Inflammatory macrophage treated with lipopolysaccharide for 1 hour (primary cell): ENCODE data around the gene DDB1.

Experiments used
- DNase-seq, 2 donors: peaks; one replicate each; pipeline ENCODE4 v3.0.0-alpha.2; 2020 to 2022

DDB1 gene

DNA sequence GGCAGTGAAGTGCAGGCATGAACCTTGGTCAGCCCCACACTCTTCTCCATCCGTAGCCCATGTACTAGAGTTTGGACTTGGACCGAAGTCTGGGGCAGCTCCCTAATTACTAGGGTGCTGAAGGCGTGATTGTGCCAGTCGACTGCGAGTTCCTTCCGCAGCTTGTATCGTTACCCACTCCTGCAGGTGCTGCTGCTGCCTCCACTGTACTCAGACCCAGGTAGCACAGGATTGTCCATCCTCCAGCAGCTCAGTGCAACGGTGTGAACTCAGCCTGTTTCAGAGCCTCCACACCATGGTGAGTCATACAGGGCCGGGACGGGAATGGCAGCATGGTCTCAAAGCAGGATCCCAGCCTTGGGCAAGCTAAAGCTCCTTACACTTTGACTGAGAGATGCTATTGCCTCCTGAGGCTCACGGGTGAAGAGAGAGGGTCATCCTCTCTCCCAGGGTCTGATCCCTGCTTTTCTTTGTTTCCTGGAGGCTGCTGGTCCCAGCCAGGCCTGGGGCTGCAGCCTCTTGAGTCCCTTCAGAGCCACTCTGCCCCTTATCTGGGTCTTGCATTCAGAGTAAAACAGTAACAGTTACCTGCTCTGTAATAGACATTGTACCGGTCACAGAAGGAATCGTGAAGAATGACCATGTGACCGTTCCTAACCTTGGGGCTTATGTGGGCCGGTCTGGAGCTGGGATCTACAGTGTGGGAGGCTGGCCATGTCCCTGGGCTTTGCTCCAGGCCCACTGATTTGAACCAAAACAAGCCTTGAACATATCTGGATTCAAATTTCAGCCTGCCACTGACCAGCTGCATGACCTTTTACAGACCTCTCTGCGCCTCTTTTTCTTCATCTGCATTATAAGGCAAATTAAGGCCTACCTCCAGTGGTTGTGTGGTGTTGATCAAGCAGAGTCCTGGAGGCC is 1.8 kb upstream of the DDB1 start:
- no peak for DNase-seq

DNA sequence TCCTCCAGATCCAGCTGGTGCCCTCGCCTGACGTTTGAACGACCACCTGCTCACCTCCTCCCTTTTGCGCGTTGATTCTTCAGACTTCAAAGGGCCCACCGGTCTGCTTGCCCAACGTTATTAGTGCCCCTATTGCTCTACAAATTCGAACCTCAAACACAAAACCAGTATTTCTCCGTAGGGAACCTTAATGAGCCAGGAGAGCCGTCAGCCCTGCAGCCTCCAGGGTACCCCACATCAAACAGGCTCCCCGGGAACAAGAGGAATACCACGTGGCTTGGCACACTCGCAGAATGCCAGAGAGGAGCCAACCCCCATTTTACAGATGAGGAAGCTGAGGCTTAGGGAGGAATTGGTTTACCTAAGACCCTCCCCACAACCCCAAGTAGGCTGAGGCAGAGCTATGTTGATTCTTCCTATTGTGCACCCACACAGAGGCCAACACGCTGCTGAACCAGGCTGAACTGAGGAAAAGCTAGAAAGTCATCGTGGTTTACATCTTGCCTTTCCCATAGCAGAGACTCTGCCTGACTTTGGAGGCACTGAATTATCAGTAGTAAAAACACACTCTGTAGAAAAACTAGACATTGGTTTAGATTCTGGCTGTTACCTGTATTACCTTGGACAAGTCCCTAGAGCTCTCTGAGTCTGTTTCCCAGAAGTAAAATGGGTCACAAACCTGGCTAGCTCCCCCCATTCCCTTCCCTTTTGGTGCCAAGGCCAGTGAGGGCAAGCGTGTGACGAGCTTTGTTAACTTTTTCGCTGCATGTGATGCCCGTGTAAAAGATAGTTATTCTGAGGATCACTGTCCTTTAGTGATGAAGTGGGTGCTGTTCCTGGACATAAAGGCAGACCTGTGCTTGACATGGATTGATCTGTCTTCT is 887 bp upstream of the DDB1 start:
- no peak for DNase-seq

DNA sequence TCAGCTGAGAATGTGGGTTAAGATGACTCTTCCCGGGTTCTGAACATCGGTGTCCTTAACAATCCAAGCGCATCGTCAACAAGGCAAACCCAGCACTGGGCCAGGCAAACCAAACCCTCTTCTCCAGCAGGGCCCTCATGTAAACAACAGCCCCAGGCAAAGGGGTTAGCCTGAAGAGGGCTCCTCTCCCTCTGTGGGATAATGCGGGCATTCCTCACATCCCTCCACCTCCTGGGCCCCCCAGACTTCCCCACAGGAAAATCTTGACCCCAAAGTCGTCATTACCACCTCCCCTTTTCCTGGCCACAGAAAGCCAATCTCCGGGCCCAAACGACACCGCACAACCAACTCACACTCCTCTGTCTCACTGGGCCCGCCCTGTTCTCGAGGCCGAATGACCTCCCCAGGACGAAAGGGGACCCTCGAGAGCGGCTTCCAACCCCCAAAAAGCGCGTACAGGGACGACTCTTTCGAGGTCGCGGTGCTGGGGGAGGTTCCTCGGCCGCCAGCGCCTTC is 566 bp downstream of the DDB1 start:
- DNase-seq = peak in 1 of 2 donors; percentile 11

DNA sequence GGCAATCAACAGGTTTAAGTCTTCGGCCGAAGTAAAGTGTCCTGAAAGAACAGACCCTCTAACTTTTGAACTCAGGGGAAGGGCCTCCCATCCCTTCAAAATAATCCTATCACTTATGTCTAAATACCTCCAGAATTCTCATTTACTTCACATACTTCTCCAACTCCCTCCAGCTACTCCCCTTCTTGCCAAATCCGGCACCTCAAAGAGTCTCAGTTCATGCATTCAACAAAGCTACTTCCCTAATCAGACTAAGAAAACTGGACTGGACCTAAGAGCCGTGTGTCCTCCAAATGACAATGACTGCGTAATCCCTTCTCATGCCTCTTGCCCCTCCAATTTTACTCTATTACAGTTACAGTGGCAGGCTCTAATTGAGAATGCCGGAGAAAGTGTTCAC is 1.3 kb downstream of the DDB1 start:
- peak; percentile 46 to 47 for DNase-seq

DNA sequence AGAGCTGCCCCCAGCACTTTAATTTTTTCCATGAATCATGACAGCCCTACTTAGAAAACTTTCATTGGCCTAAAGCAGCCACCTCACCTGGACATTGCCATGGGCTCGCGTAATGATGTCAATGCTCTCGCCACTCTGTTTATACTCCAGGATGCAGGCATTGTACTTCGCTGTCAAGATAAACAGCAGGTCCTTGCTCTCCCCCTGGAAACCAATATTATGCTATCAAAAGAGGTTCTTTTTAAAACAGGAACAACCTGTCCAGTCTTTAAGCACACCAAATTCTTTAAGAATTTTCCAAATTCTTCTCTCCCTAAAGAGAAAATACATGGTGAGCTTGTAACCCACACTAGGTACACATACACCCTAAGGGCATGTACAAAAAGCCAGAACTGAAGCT is 3.0 kb downstream of the DDB1 start:
- DNase-seq = no peak

DNA sequence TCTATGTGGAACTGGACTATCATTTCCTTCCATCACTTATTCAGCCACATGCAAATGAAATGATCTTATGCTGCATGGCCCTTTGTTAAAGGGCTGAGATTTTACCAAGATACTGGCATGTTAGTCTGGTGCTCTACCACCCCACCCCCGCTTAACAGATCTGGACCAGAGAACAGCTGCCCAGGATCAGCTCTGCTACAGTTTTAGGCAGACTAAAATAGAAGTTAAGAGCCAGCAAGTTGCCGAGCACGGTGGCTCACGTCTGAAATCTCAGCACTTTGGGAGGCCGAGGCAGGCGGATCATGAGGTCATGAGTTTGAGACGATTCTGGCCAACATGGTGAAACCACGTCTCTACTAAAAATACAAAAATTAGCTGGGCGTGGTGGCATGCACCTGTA is 4.6 kb downstream of the DDB1 start:
- DNase-seq = no peak

DNA sequence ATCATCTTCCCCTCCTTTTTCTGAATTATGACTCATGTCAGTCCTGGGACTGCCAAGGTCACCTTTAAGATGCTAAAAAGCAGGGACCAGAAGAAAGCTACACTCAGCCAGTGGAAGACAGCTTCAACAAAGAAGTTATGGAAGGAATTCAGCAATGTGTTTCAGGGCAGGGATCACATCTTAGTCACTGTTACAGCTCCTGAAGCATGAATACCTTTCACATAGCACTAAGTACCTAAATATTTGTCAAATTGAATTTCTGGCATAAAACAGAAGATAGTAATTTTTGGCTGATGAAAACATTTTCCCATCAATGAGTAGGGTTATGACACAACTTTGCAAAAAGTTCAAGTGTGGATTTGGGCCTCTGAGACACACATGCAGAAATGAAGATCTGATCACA is 5.2 kb downstream of the DDB1 start:
- DNase-seq = no peak

DNA sequence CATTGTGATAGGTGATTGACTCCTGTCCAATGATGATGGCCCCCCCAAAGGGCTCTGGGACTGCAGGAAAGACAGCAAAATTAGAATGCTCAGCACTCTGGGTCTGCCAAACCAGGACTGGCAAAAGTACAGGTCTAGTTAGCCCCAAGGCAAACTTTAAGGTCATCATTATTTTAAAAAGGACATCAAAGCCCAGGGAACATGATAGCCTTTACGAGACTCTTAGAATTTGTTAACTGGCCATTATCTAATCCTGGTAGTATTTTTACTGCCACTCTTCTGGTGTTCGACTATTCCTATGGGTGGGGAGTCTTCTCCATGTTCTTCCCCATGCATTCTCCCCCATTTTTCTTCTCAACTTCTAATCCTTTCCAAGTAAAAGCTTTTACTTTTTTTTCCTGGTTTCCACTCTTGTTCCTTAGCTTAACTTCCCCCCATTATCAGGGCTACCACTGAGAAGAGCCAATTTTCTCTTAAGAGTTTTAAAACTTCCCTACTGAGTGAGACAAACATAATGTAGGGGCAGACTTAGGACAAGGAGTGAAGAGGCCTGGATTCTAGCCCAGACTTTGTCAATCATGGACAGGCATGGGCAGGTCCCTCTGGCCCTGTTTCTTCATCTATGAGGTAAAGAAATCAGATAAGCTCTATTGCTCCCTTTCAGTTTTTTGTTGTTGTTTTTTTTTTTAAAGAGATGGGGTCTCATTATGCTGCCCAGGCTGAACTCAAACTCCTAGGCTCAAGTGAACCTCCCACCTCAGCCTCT is 7.1 kb downstream of the DDB1 start:
- no peak for DNase-seq

DNA sequence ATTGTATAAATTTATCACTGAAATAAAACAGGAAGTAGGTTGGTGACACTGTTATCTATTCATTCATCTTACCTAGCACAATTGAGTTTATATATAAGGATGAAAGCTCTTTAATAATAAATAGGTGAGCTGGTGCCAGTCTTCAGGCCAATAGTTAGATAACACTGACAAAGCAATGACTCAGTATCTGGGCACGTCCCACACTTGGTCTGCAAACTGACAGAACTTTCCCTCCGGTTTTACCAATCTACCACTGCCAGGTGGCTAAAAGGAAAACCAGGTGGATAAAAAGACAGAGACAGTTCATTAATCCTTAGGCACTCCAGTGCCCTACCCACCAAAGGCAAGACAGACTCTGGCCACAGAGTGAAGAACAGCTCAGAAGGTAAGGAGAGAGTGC is 17.6 kb downstream of the DDB1 start:
- DNase-seq = no peak

DNA sequence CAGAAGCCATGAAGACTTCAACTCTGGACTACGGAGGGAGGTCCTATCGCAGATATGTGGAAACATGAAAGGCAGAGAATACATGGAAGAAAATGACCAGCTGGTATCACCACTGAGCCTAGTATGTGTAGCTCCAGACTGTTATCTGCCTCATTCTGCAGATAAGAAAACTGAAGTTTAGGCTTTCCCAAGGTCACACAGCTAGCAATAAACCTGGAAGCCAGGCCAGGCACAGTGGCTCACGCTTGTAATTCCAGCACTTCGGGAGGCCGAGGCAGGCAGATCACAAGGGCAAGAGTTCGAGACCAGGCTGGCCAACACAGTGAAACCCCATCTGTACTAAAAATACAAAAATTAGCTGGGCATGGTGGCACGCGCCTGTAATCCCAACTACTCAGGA is 22.2 kb downstream of the DDB1 start:
- no peak for DNase-seq

DNA sequence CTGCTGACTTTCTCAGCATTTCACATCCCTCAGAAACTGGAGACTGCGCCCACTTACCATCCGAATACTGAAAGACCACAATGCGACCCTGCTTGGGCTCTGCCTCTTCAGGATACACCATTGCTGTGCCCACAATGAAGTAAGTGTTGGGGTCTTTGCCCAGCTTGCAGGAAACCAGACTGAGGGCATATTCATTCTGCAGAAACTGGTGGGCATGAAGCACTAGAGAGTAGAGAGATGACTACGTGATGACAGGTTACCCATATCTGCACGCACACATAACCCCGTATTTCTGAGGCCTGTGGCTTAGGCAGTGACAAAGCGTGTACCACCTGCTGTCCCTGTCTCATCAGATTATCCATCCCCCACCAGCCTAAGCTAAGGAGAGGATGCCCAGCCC is 23.2 kb downstream of the DDB1 start:
- no peak for DNase-seq

DNA sequence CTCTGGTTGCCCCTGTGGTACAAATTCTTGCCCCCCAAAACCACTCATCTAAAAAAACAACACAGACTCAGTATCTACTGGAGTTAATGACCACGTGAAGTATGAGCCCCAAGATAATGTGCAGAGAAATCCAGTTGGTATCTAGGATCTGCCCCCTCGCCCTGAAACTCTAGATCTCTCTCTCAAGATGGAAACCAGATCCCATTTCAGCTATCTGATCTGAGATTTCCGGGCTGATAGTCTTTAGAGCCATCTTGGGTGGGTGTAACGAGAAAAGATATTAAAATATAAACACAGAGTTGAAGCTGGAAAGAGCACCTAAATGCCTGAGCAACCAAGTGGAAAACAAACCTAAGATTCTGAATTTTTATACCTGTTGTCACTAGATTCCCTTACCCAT is 23.8 kb downstream of the DDB1 start:
- no peak for DNase-seq

DNA sequence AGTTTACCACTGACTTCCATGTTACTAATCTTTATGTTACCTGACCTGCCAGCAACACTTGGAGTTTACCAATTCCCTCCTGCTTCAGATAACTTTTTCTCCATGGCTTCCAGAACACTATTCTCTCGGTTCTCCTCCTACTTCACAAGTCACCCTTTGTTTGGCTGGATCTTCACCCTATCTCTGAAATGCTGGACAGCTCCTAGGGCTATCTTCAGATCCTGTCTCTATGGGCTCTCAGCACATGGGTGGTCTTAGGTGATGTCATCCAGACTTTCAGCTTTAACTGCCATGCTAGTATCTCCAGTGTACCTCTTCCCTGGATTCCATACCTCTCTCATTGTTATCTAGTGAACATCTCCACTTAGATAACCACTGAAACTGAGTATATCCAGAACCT is 25.6 kb downstream of the DDB1 start:
- DNase-seq = no peak

DNA sequence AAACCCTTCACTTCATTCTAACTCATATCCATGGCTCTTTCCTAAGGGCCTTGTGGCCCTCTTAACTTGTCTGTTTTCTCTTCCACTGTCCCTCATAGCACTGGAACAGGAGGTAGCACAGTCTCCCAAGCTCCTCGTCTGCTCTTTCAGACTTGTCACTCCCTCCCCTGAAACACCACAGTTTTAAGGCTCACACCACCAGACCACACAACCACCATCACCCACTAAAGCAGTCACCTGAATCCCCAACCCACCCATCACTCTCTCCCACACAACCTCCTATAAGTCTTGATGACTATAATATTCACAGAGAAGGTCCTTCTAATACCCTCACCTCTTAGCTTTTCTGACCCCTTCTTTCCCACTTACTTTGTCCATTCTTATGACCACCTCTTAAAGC is 26.7 kb downstream of the DDB1 start:
- DNase-seq = no peak

DNA sequence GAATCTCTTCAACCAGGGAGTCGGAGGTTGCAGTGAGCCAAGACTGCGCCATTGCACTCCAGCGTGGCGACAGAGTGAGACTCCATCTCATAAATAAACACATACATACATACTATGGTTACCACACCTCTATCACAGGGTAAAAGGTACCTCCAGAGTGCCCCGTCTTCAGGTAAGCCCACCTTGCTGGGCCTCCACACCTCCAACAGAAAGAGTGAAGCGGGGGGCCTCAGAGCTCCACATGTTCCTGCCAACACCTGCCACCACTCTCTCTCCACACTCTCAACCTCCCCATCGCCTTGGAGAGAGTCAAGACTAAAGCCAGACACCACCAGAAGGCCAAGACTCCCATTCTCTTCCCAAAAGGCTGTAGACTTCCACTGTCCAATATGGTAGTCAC is 27.5 kb downstream of the DDB1 start:
- no peak for DNase-seq

DNA sequence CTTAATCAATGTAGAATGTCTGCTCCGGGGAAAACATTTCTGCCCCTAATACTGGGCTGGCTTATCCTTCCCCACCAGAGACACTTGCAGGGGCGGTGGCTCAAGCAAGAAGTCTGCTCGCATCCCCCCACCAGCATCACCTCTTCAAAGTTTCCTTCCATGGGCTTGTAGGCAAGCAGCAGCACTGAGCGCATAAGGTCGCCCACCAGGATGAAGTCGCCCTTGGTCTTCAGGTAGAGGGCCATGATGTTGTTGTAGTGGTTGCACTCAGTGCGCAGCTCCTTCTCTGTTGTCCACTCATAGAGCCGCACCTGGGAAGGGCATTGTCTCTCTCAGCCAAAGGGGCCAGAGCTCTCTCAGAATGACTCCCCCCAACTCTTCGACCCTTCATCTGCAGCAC is 29.2 kb downstream of the DDB1 start:
- DNase-seq = no peak

DNA sequence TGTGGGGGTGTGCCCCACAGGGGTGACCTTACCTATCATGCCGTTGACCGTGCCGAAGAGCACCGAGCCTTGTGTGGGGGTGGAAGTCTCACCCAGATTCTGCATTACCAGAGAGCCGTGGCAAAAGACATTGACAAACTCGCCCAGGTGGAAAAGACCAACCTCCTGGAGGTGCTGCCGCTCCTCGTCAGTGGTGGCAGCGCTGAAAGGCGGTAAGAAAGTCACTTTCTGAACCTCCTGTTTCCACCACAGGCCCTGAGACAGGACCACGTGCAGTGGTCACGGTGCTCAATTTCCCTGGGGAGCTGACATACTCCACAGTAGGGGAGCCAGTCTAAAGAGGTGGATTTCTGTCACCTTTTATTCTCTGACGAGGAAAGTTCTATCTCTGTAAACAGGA is 30.4 kb downstream of the DDB1 start:
- no peak for DNase-seq

DNA sequence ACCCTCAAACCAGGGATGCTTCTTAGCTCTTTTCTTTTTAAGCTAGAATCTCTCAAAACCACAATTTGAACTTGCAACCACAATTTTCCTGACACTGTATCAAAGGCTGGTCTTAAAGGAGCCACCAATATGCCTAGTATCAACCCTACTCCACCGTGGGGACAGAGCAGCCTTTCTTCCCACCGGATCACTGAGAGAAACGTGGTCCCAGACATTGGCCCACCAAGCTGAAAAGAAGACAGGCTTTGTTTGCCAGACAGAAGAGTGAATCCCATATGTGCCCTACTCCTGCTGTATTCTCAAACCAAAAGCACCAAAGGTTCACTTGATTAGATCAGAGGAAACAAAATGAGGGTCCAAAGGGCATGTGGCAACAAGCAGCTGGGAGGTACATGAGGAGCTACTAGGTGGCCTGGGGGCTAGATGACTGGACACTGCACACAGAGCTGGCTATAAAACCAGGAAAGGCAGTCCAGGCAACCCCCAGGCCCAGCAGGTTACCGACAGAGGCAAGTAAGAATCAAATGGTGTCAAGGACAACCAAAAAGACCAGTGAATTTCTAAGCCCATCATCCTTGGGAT is 34.2 kb downstream of the DDB1 start:
- DNase-seq = no peak

DNA sequence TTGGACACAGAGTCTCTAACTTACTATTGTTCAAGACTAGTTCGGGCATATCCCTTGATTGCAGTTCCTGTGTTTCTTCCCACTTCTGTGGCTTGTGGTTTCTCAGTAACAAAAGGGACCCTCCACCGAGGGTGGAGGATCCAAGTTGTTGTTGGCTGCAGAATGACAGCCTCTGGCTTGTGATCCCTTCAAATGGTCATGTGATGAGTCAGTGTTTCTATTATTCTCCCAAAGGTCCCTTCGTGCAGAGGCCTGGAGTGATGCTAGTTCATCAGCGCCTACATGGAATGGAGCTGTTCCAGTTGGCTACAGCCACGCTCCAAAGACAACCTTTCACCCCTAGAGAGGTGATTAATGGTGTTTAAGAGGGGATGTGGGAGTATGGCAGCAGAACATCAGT is 35.2 kb downstream of the DDB1 start:
- peak; percentile 63 to 87 for DNase-seq

DNA sequence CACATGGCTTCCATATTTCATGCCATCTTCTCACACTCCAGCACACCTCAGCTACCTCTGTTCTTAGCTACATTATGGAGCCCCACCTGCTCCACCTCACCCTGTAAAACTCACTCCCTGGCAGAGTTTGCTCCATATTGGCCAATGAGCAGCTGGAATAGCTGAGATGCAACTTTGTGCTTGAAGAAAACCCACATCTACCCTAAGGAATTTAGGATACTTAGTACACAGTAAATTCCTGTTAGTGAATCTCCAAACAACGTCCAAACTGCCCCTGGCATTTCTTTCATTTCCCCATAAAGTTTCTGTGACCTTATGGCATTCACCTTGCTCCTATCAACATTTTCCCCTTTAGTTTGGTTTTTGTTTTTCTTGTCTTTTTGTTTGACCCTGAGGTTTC is 35.6 kb downstream of the DDB1 start:
- DNase-seq = no peak

DNA sequence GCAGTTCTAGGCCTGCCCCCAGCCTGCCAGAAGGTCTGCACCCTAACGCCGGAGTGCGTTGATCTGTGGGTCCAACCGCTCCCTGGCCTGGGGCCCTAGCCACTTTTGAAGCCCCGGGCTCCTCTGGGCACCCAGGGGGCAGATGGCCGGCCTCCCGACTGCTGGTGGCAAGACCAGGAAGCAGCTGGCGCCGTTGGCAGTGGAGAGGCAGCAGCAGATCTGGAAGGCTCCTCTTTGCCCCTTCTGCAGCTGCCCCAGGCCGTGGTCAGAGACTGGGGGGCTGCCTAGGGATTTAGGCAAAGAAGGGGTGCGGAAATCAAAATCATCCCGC is 37.3 kb downstream of the DDB1 start:
- DNase-seq = no peak

DNA sequence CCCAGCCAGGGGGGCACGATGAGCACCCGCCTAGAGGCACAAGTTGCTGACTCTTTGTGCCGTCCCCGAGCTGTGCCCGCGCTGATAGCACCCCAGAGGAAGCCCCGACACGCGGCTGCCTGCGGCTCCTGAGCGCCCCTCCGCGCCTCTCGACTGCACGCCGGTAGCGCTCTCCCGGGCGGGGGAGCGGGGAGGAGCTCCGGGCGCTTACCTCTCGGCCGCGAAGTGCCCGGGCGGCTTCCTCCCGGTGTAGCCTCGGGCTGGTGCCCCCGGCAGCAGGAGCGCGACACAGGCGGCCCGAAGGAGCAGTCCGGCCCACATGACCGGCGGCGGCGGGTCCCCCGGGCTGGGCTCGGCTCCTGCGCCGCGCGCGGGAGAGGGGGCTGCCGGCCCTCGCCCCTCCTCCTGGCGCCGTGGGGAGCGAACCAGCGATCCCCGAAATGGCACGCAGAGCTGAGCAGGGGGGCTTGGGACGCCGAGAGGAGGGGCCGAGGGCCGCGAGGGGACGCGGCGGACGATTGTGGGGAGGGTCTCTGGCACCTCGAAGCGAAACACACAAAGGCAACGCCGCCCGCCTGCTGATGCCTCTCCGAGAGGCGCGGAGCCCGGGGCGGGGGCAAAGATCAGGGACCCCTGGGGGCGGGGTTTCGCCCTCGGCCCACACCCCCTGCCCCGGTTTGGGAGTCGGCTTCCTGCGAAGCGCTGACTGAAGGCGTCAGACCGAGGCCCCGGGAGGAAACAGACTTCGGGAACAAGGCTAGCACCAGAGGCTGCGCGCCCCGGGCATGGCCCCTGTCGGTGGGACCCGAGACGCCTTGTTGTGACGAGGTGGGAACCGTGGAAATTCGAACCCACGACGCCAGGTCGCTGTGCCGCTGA is 37.9 kb downstream of the DDB1 start, which contains the start of gene VWCE:
Gene VWCE (minus strand): TSS at position 600 of the 879 bp plus-strand sequence. CDS start 279 bp downstream, at position 321.
- DNase-seq = peak; percentile 25
